ENCODE results near the gene NF1.
A peak's percentile ranks its signal among the peaks of the same experiment; 100 is the strongest.

Gene NF1

GRCh38 chr17:31126318-31126717 lies 31.5 kb downstream of the NF1 start:
- Histone ChIP-seq H4K8ac (ENCODE audit: low read depth, low read length) (no peak overlapping the region), H3K4ac (ENCODE audit: low read depth, low read length) (no peak overlapping the region), H3K9ac (ENCODE audit: low read length) (no peak overlapping the region), H2BK120ac (ENCODE audit: low read depth, low read length) (no peak overlapping the region), H2AK5ac (ENCODE audit: low read length) (no peak overlapping the region), H3K27me3 (ENCODE audit: insufficient read depth, low read length, poor library complexity) (no peaks in the 10 kb centered on the region), H3K4me1 (ENCODE audit: control insufficient read depth, low read depth, low read length) (no peaks in the 10 kb centered on the region), H3K23ac (ENCODE audit: low read length) (no peak overlapping the region), H3K36me3 (ENCODE audit: control insufficient read depth, insufficient read depth, low read length) (no peaks in the 10 kb centered on the region), H3K18ac (ENCODE audit: low read length) (no peak overlapping the region), H3K79me1 (ENCODE audit: low read length) (peaks cover 16% of the 10 kb centered on the region), H3K27ac (ENCODE audit: low read depth, low read length) (no peak overlapping the region), H3K4me2 (ENCODE audit: low read length) (no peak overlapping the region), H3K4me3 (ENCODE audit: low read length) (no peak overlapping the region), H3K79me2 (ENCODE audit: control insufficient read depth, insufficient read depth, low read length) (peaks cover 12% of the 10 kb centered on the region), H2BK15ac (replicated peaks; ENCODE audit: low read depth) (no peak overlapping the region), H2BK5ac (ENCODE audit: low read length) (no peak overlapping the region), H3K56ac (ENCODE audit: low read length) (no peak overlapping the region), H4K5ac (ENCODE audit: low read length) (no peak overlapping the region)
- WGBS (ENCODE audit: extremely low coverage, insufficient coverage, low lambda C conversion rate), result no CpG with 5 or more reads among the region's 3 CpGs
- no peak for DNase-seq

- no peak overlapping the region for H2BK15ac ChIP-seq (replicated peaks; ENCODE audit: low read depth)
- no peak overlapping the region for H3K18ac ChIP-seq (ENCODE audit: low read length)
- no peak overlapping the region for H2BK5ac ChIP-seq (ENCODE audit: low read length)
- H4K8ac ChIP-seq (ENCODE audit: low read depth, low read length), result no peak overlapping the region
- no peak overlapping the region for H3K23ac ChIP-seq (ENCODE audit: low read length)
- peaks cover 10% of the 10 kb centered on the region for H3K79me2 ChIP-seq (ENCODE audit: control insufficient read depth, insufficient read depth, low read length)
- no peak overlapping the region for H2AK5ac ChIP-seq (ENCODE audit: low read length)
- H3K27me3 ChIP-seq (ENCODE audit: insufficient read depth, low read length, poor library complexity), result no peaks in the 10 kb centered on the region
- H3K4ac ChIP-seq (ENCODE audit: low read depth, low read length), result no peak overlapping the region
- no peak overlapping the region for H3K27ac ChIP-seq (ENCODE audit: low read depth, low read length)
- no peak overlapping the region for H3K4me3 ChIP-seq (ENCODE audit: low read length)
- WGBS (ENCODE audit: extremely low coverage, insufficient coverage, low lambda C conversion rate), result no CpG with 5 or more reads among the region's 3 CpGs
- H3K79me1 ChIP-seq (ENCODE audit: low read length), result peaks cover 14% of the 10 kb centered on the region
- no peak overlapping the region for H2BK120ac ChIP-seq (ENCODE audit: low read depth, low read length)
- no peak overlapping the region for H4K5ac ChIP-seq (ENCODE audit: low read length)
- no peak overlapping the region for H3K4me2 ChIP-seq (ENCODE audit: low read length)
- no peak for DNase-seq
- no peak overlapping the region for H3K56ac ChIP-seq (ENCODE audit: low read length)
- no peaks in the 10 kb centered on the region for H3K36me3 ChIP-seq (ENCODE audit: control insufficient read depth, insufficient read depth, low read length)
- no peak overlapping the region for H3K9ac ChIP-seq (ENCODE audit: low read length)
- no peaks in the 10 kb centered on the region for H3K4me1 ChIP-seq (ENCODE audit: control insufficient read depth, low read depth, low read length)
Observed at GRCh38 chr17:31128241-31128640, 33.5 kb downstream of the NF1 start.

- Histone ChIP-seq H3K9ac (ENCODE audit: low read length) (no peak overlapping the region), H4K5ac (ENCODE audit: low read length) (no peak overlapping the region), H3K79me2 (ENCODE audit: control insufficient read depth, insufficient read depth, low read length) (peaks cover 12% of the 10 kb centered on the region), H3K36me3 (ENCODE audit: control insufficient read depth, insufficient read depth, low read length) (no peaks in the 10 kb centered on the region), H2BK120ac (ENCODE audit: low read depth, low read length) (no peak overlapping the region), H3K18ac (ENCODE audit: low read length) (no peak overlapping the region), H3K4me2 (ENCODE audit: low read length) (no peak overlapping the region), H3K4me1 (ENCODE audit: control insufficient read depth, low read depth, low read length) (no peaks in the 10 kb centered on the region), H2BK15ac (replicated peaks; ENCODE audit: low read depth) (no peak overlapping the region), H3K79me1 (ENCODE audit: low read length) (peaks cover 18% of the 10 kb centered on the region), H3K4me3 (ENCODE audit: low read length) (no peak overlapping the region), H2AK5ac (ENCODE audit: low read length) (no peak overlapping the region), H3K23ac (ENCODE audit: low read length) (no peak overlapping the region), H3K4ac (ENCODE audit: low read depth, low read length) (no peak overlapping the region), H3K27ac (ENCODE audit: low read depth, low read length) (no peak overlapping the region), H3K56ac (ENCODE audit: low read length) (no peak overlapping the region), H4K8ac (ENCODE audit: low read depth, low read length) (no peak overlapping the region), H3K27me3 (ENCODE audit: insufficient read depth, low read length, poor library complexity) (no peaks in the 10 kb centered on the region), H2BK5ac (ENCODE audit: low read length) (no peak overlapping the region)
- WGBS (ENCODE audit: extremely low coverage, insufficient coverage, low lambda C conversion rate), result no CpG with 5 or more reads among the region's 15 CpGs
- peak; percentile 18 for DNase-seq
Observed at GRCh38 chr17:31130286-31131224, 35.8 kb downstream of the NF1 start.

- H3K36me3 ChIP-seq (ENCODE audit: control insufficient read depth, insufficient read depth, low read length), result no peaks in the 10 kb centered on the region
- H3K4me2 ChIP-seq (ENCODE audit: low read length), result no peak overlapping the region
- no peak overlapping the region for H3K9ac ChIP-seq (ENCODE audit: low read length)
- peaks cover 17% of the 10 kb centered on the region for H3K79me1 ChIP-seq (ENCODE audit: low read length)
- no peak overlapping the region for H3K56ac ChIP-seq (ENCODE audit: low read length)
- H4K8ac ChIP-seq (ENCODE audit: low read depth, low read length), result no peak overlapping the region
- WGBS (ENCODE audit: extremely low coverage, insufficient coverage, low lambda C conversion rate), result no CpG with 5 or more reads among the region's 3 CpGs
- no peak overlapping the region for H3K23ac ChIP-seq (ENCODE audit: low read length)
- no peak for DNase-seq
- H2BK5ac ChIP-seq (ENCODE audit: low read length), result no peak overlapping the region
- H2BK120ac ChIP-seq (ENCODE audit: low read depth, low read length), result no peak overlapping the region
- no peaks in the 10 kb centered on the region for H3K27me3 ChIP-seq (ENCODE audit: insufficient read depth, low read length, poor library complexity)
- H3K18ac ChIP-seq (ENCODE audit: low read length), result no peak overlapping the region
- no peak overlapping the region for H4K5ac ChIP-seq (ENCODE audit: low read length)
- peaks cover 12% of the 10 kb centered on the region for H3K79me2 ChIP-seq (ENCODE audit: control insufficient read depth, insufficient read depth, low read length)
- no peak overlapping the region for H3K27ac ChIP-seq (ENCODE audit: low read depth, low read length)
- no peak overlapping the region for H2BK15ac ChIP-seq (replicated peaks; ENCODE audit: low read depth)
- no peak overlapping the region for H3K4me3 ChIP-seq (ENCODE audit: low read length)
- no peak overlapping the region for H3K4ac ChIP-seq (ENCODE audit: low read depth, low read length)
- no peak overlapping the region for H2AK5ac ChIP-seq (ENCODE audit: low read length)
- no peaks in the 10 kb centered on the region for H3K4me1 ChIP-seq (ENCODE audit: control insufficient read depth, low read depth, low read length)
Observed at GRCh38 chr17:31131299-31131698, 36.5 kb downstream of the NF1 start.

- Histone ChIP-seq H3K56ac (ENCODE audit: low read length) (no peak overlapping the region), H3K4me3 (ENCODE audit: low read length) (no peak overlapping the region), H3K18ac (ENCODE audit: low read length) (no peak overlapping the region), H3K23ac (ENCODE audit: low read length) (no peak overlapping the region), H3K36me3 (ENCODE audit: control insufficient read depth, insufficient read depth, low read length) (no peaks in the 10 kb centered on the region), H3K9ac (ENCODE audit: low read length) (no peak overlapping the region), H2BK15ac (replicated peaks; ENCODE audit: low read depth) (no peak overlapping the region), H2AK5ac (ENCODE audit: low read length) (no peak overlapping the region), H4K5ac (ENCODE audit: low read length) (no peak overlapping the region), H2BK120ac (ENCODE audit: low read depth, low read length) (no peak overlapping the region), H3K4ac (ENCODE audit: low read depth, low read length) (no peak overlapping the region), H2BK5ac (ENCODE audit: low read length) (no peak overlapping the region), H3K79me2 (ENCODE audit: control insufficient read depth, insufficient read depth, low read length) (peaks cover 12% of the 10 kb centered on the region), H4K8ac (ENCODE audit: low read depth, low read length) (no peak overlapping the region), H3K27me3 (ENCODE audit: insufficient read depth, low read length, poor library complexity) (no peaks in the 10 kb centered on the region), H3K4me2 (ENCODE audit: low read length) (no peak overlapping the region), H3K4me1 (ENCODE audit: control insufficient read depth, low read depth, low read length) (no peaks in the 10 kb centered on the region), H3K79me1 (ENCODE audit: low read length) (peaks cover 17% of the 10 kb centered on the region), H3K27ac (ENCODE audit: low read depth, low read length) (no peak overlapping the region)
- WGBS (ENCODE audit: extremely low coverage, insufficient coverage, low lambda C conversion rate), result no CpG with 5 or more reads among the region's 3 CpGs
- DNase-seq, result no peak
Observed at GRCh38 chr17:31132977-31133376, 38.2 kb downstream of the NF1 start.
